GM23248 (cell line): ENCODE measurements around the gene MBP.

Experiments used
- EZH2 ChIP-seq: fragments of 200-600 bp; sonication (generic); IDR thresholded peaks from 2 replicates; pipeline ENCODE4 v1.6.1; 2018; ENCODE audit warnings: antibody characterized with exemption, mild to moderate bottlenecking; ENCODE audit not compliant: insufficient read depth, poor library complexity, severe bottlenecking
- EZH2phosphoT487 ChIP-seq: fragments of 200-600 bp; sonication (generic); IDR thresholded peaks from 2 replicates; pipeline ENCODE4 v1.6.1; 2018; ENCODE audit warnings: antibody characterized with exemption, moderate library complexity, mild to moderate bottlenecking, low read depth; ENCODE audit not compliant: insufficient read depth

GRCh38 chr18:76932026-76932819 is 200.4 kb downstream of the MBP start:
- TF ChIP-seq EZH2 = no peak
- no peak for TF ChIP-seq EZH2phosphoT487
